Measurements from ENCODE around the gene CRY1. TPM values are rescaled to one million over a fixed set of nuclear protein-coding genes. Genes with fewer than 3 reads are reported as not detected.

CRY1 gene
- polyA plus RNA-seq, 1 donor from 2014 or later = 33.4 TPM

- no peak overlapping the region for H3K27ac ChIP-seq (ENCODE audit: low read length)
- no peaks in the 10 kb centered on the region for H4K20me1 ChIP-seq (ENCODE audit: insufficient read depth)
- peaks cover 4% of the 10 kb centered on the region for H3K36me3 ChIP-seq (ENCODE audit: insufficient read depth, low read length)
- no peak overlapping the region for H2AFZ ChIP-seq (ENCODE audit: low read depth, low read length)
- H3K27me3 ChIP-seq (ENCODE audit: insufficient read depth, low read depth, low read length) = no peaks in the 10 kb centered on the region
- H3K9me3 ChIP-seq (ENCODE audit: low read length) = no peaks in the 10 kb centered on the region
- H3K4me2 ChIP-seq (ENCODE audit: low read length) = no peak overlapping the region
- no peaks in the 10 kb centered on the region for H3F3A ChIP-seq (ENCODE audit: insufficient read depth, low read length, poor library complexity, severe bottlenecking)
- TF ChIP-seq CTCF (IDR thresholded peaks at IDR 0.05; ENCODE audit: poor library complexity, severe bottlenecking) (no peak), EP300 (conservative IDR thresholded peaks at IDR 0.05; ENCODE audit: poor library complexity, severe bottlenecking) (no peak), TAF1 (IDR thresholded peaks at IDR 0.05; ENCODE audit: low read depth) (no peak), EZH2 (IDR thresholded peaks at IDR 0.05; ENCODE audit: borderline replicate concordance, insufficient read depth, low read length, poor library complexity, severe bottlenecking) (no peak), REST (IDR thresholded peaks at IDR 0.05; ENCODE audit: borderline replicate concordance) (no peak), POLR2AphosphoS5 (IDR thresholded peaks at IDR 0.05) (no peak), SMC3 (conservative IDR thresholded peaks at IDR 0.05; ENCODE audit: poor library complexity) (no peak), RAD21 (conservative IDR thresholded peaks at IDR 0.05) (no peak), MXI1 (conservative IDR thresholded peaks at IDR 0.05; ENCODE audit: poor library complexity, severe bottlenecking) (no peak)
- H3K9ac ChIP-seq (ENCODE audit: low read length) = no peak overlapping the region
- no peak overlapping the region for H3K4me3 ChIP-seq (ENCODE audit: low read length)
- H3K9me2 ChIP-seq (ENCODE audit: insufficient read depth, low read length) = no peaks in the 10 kb centered on the region
- H3K79me2 ChIP-seq (replicated peaks; ENCODE audit: insufficient read depth, low read length) = no peaks in the 10 kb centered on the region
These were observed 112.4 kb downstream of the CRY1 start for GRCh38 chr12:106980944-106981343.

GRCh38 chr12:106978035-106978800, 115.1 kb downstream of the CRY1 start:
- no peak overlapping the region for H3K9ac ChIP-seq (ENCODE audit: low read length)
- no peaks in the 10 kb centered on the region for H3K27me3 ChIP-seq (ENCODE audit: insufficient read depth, low read depth, low read length)
- H3K4me3 ChIP-seq (ENCODE audit: low read length) = no peak overlapping the region
- H3K36me3 ChIP-seq (ENCODE audit: insufficient read depth, low read length) = no peaks in the 10 kb centered on the region
- H3F3A ChIP-seq (ENCODE audit: insufficient read depth, low read length, poor library complexity, severe bottlenecking) = no peaks in the 10 kb centered on the region
- H2AFZ ChIP-seq (ENCODE audit: low read depth, low read length) = no peak overlapping the region
- no peaks in the 10 kb centered on the region for H3K79me2 ChIP-seq (replicated peaks; ENCODE audit: insufficient read depth, low read length)
- no peaks in the 10 kb centered on the region for H3K9me2 ChIP-seq (ENCODE audit: insufficient read depth, low read length)
- no peak for TF ChIP-seq SMC3 (conservative IDR thresholded peaks at IDR 0.05; ENCODE audit: poor library complexity)
- no peak for TF ChIP-seq EP300 (conservative IDR thresholded peaks at IDR 0.05; ENCODE audit: poor library complexity, severe bottlenecking)
- no peak for TF ChIP-seq REST (IDR thresholded peaks at IDR 0.05; ENCODE audit: borderline replicate concordance)
- TF ChIP-seq TAF1 (IDR thresholded peaks at IDR 0.05; ENCODE audit: low read depth) = no peak
- no peaks in the 10 kb centered on the region for H4K20me1 ChIP-seq (ENCODE audit: insufficient read depth)
- no peak overlapping the region for H3K27ac ChIP-seq (ENCODE audit: low read length)
- H3K4me2 ChIP-seq (ENCODE audit: low read length) = no peak overlapping the region
- H3K9me3 ChIP-seq (ENCODE audit: low read length) = no peaks in the 10 kb centered on the region

All from neural cell (in vitro differentiated cells).